Choroid plexus epithelial cell (primary cell): ENCODE measurements around the gene SEMA6D.

ENCODE experiments used
- DNase-seq: peaks from one replicate; pipeline ENCODE4 v3.0.0-alpha.2; 2010; ENCODE audit warnings: low read depth
- H3K4me3 ChIP-seq: 2 replicates; pipeline ENCODE4 v1.5.1; 2011; ENCODE audit warnings: low read depth, mild to moderate bottlenecking, control low read depth, low read length, moderate library complexity
- CTCF ChIP-seq: conservative IDR thresholded peaks from 2 replicates; pipeline ENCODE4 v1.5.1; 2011; ENCODE audit warnings: low read depth, mild to moderate bottlenecking, control low read depth, inconsistent platforms, low read length, moderate library complexity

SEMA6D gene

GRCh38 chr15:47802216-47802615 is 84.9 kb downstream of the SEMA6D start:
- H3K4me3 ChIP-seq: no peak overlapping the region
- DNase-seq: no peak
- no peak for TF ChIP-seq CTCF

GRCh38 chr15:47803767-47804166 is 86.5 kb downstream of the SEMA6D start:
- H3K4me3 ChIP-seq: no peak overlapping the region
- no peak for TF ChIP-seq CTCF
- DNase-seq: no peak

GRCh38 chr15:47804733-47805132 is 87.4 kb downstream of the SEMA6D start:
- no peak overlapping the region for H3K4me3 ChIP-seq
- TF ChIP-seq CTCF: no peak
- no peak for DNase-seq

GRCh38 chr15:47806008-47806407 is 88.7 kb downstream of the SEMA6D start:
- DNase-seq: no peak
- H3K4me3 ChIP-seq: no peak overlapping the region
- TF ChIP-seq CTCF: no peak

- no peak for DNase-seq
- H3K4me3 ChIP-seq: no peak overlapping the region
- no peak for TF ChIP-seq CTCF
Measured at GRCh38 chr15:47811172-47811571, 93.9 kb downstream of the SEMA6D start.

GRCh38 chr15:47812470-47812999 is 95.2 kb downstream of the SEMA6D start:
- H3K4me3 ChIP-seq: no peak overlapping the region
- peak; percentile 83 for DNase-seq
- TF ChIP-seq CTCF: no peak

- DNase-seq: no peak
- no peak overlapping the region for H3K4me3 ChIP-seq
- no peak for TF ChIP-seq CTCF
Measured at GRCh38 chr15:47813748-47814384, 96.6 kb downstream of the SEMA6D start.
